ENCODE measurements around the gene ABHD17A. TPM values are rescaled to one million over a fixed set of nuclear protein-coding genes. Genes with fewer than 3 reads are reported as not detected.

Gene ABHD17A
- total RNA-seq, 2 donors from 2014 or later = 96.8 to 143 TPM

GRCh38 chr19:1847684-1848398 lies 37.5 kb downstream of the ABHD17A start:
- peak overlapping the region; percentile 92 for H3K4me3 ChIP-seq
- peaks cover 22 to 42% of the 10 kb centered on the region in 2 donors for H3K4me1 ChIP-seq (ENCODE audit: control insufficient read depth in 1 of 2, low read depth in 2 of 2)
- H3K9me3 ChIP-seq = no peaks in the 10 kb centered on the region
- ATAC-seq (ENCODE audit: insufficient number of reproducible peaks, low FRiP score, low read depth) (no peak), DNase-seq (ENCODE audit: low spot score) (no peak)
- no peaks in the 10 kb centered on the region for H3K36me3 ChIP-seq
- TF ChIP-seq, protein P1, sequence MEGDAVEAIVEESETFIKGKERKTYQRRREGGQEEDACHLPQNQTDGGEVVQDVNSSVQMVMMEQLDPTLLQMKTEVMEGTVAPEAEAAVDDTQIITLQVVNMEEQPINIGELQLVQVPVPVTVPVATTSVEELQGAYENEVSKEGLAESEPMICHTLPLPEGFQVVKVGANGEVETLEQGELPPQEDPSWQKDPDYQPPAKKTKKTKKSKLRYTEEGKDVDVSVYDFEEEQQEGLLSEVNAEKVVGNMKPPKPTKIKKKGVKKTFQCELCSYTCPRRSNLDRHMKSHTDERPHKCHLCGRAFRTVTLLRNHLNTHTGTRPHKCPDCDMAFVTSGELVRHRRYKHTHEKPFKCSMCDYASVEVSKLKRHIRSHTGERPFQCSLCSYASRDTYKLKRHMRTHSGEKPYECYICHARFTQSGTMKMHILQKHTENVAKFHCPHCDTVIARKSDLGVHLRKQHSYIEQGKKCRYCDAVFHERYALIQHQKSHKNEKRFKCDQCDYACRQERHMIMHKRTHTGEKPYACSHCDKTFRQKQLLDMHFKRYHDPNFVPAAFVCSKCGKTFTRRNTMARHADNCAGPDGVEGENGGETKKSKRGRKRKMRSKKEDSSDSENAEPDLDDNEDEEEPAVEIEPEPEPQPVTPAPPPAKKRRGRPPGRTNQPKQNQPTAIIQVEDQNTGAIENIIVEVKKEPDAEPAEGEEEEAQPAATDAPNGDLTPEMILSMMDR (IDR thresholded peaks at IDR 0.05) = no peak
- peak overlapping the region; percentile 91 to 99 for H3K27ac ChIP-seq
- H3K27me3 ChIP-seq (replicated peaks; ENCODE audit: insufficient read depth) = no peaks in the 10 kb centered on the region

GRCh38 chr19:1847348-1847683 lies 38.0 kb downstream of the ABHD17A start:
- Histone ChIP-seq H3K4me3 (peak overlapping the region; percentile 92), H3K9me3 (no peaks in the 10 kb centered on the region), H3K4me1 (ENCODE audit: control insufficient read depth in 1 of 2, low read depth in 2 of 2) (peaks cover 22 to 42% of the 10 kb centered on the region in 2 donors), H3K36me3 (peaks cover 4% of the 10 kb centered on the region), H3K27me3 (replicated peaks; ENCODE audit: insufficient read depth) (no peaks in the 10 kb centered on the region), H3K27ac (no peak overlapping the region)
- DNase-seq (ENCODE audit: low spot score) (no peak), ATAC-seq (ENCODE audit: insufficient number of reproducible peaks, low FRiP score, low read depth) (no peak)
- TF ChIP-seq, protein P1 (IDR thresholded peaks at IDR 0.05) = no peak

- TF ChIP-seq, protein P1 (IDR thresholded peaks at IDR 0.05) = no peak
- H3K9me3 ChIP-seq = no peaks in the 10 kb centered on the region
- peaks cover 4% of the 10 kb centered on the region for H3K36me3 ChIP-seq
- no peak overlapping the region for H3K27ac ChIP-seq
- H3K27me3 ChIP-seq (replicated peaks; ENCODE audit: insufficient read depth) = no peaks in the 10 kb centered on the region
- H3K4me3 ChIP-seq = peak overlapping the region; percentile 92
- no peak for ATAC-seq (ENCODE audit: insufficient number of reproducible peaks, low FRiP score, low read depth)
- peaks cover 22 to 42% of the 10 kb centered on the region in 2 donors for H3K4me1 ChIP-seq (ENCODE audit: control insufficient read depth in 1 of 2, low read depth in 2 of 2)
- DNase-seq (ENCODE audit: low spot score) = no peak
These were observed 38.6 kb downstream of the ABHD17A start for GRCh38 chr19:1846517-1847204.

- H3K36me3 ChIP-seq = peaks cover 4% of the 10 kb centered on the region
- DNase-seq (ENCODE audit: low spot score) (no peak), ATAC-seq (ENCODE audit: insufficient number of reproducible peaks, low FRiP score, low read depth) (no peak)
- TF ChIP-seq, protein P1 (IDR thresholded peaks at IDR 0.05) = no peak
- no peak overlapping the region for H3K27ac ChIP-seq
- H3K4me1 ChIP-seq (ENCODE audit: control insufficient read depth in 1 of 2, low read depth in 2 of 2) = peaks cover 22 to 42% of the 10 kb centered on the region in 2 donors
- H3K27me3 ChIP-seq (replicated peaks; ENCODE audit: insufficient read depth) = no peaks in the 10 kb centered on the region
- no peak overlapping the region for H3K4me3 ChIP-seq
- no peaks in the 10 kb centered on the region for H3K9me3 ChIP-seq
These were observed 39.7 kb downstream of the ABHD17A start for GRCh38 chr19:1845642-1846041.

GRCh38 chr19:1845125-1845515 lies 40.2 kb downstream of the ABHD17A start:
- peaks cover 22 to 42% of the 10 kb centered on the region in 2 donors for H3K4me1 ChIP-seq (ENCODE audit: control insufficient read depth in 1 of 2, low read depth in 2 of 2)
- DNase-seq (ENCODE audit: low spot score) (no peak), ATAC-seq (ENCODE audit: insufficient number of reproducible peaks, low FRiP score, low read depth) (no peak)
- H3K36me3 ChIP-seq = peaks cover 4% of the 10 kb centered on the region
- no peak overlapping the region for H3K4me3 ChIP-seq
- H3K9me3 ChIP-seq = no peaks in the 10 kb centered on the region
- TF ChIP-seq, protein P1 (IDR thresholded peaks at IDR 0.05) = no peak
- H3K27ac ChIP-seq = no peak overlapping the region
- no peaks in the 10 kb centered on the region for H3K27me3 ChIP-seq (replicated peaks; ENCODE audit: insufficient read depth)

Data from thoracic aorta (tissue), 2 donors.